SU-DHL-6 (cell line): ENCODE results near the gene GDF7.

Experiments
- H2AFZ ChIP-seq: fragments of 200-600 bp; sonication (generic); 2 replicates; pipeline ENCODE4 v1.6.1; 2014; ENCODE audit warnings: low read depth, mild to moderate bottlenecking, moderate library complexity, mixed read lengths, antibody characterized with exemption, low read length; ENCODE audit not compliant: severe bottlenecking
- H3F3A ChIP-seq: fragments of 200-600 bp; shearing (Covaris generic); 2 replicates; pipeline ENCODE4 v1.6.0; 2016; ENCODE audit warnings: antibody characterized with exemption, mild to moderate bottlenecking; ENCODE audit not compliant: insufficient read depth
- H3K27ac ChIP-seq: fragments of 200-600 bp; sonication (generic); 2 replicates; pipeline ENCODE4 v1.5.1; 2016; ENCODE audit warnings: low read depth, mild to moderate bottlenecking, low read length, moderate library complexity, mixed read lengths
- H3K27me3 ChIP-seq: fragments of 200-600 bp; sonication (generic), shearing (Covaris generic); 2 replicates; pipeline ENCODE4 v1.6.0; 2014; ENCODE audit warnings: mild to moderate bottlenecking, low read length
- H3K36me3 ChIP-seq: fragments of 200-600 bp; sonication (generic); 2 replicates; pipeline ENCODE4 v1.6.1; 2014; ENCODE audit warnings: mild to moderate bottlenecking, low read length, mixed read lengths
- H3K4me2 ChIP-seq: fragments of 300-600, 200-600 bp; shearing (Covaris generic), sonication (generic); 2 replicates; pipeline ENCODE4 v1.6.0; 2014; ENCODE audit warnings: low read length, low read depth, mild to moderate bottlenecking; ENCODE audit not compliant: poor library complexity, severe bottlenecking
- H3K4me3 ChIP-seq: fragments of 200-600 bp; sonication (generic); 2 replicates; pipeline ENCODE4 v1.5.1; 2014; ENCODE audit warnings: antibody characterized with exemption, low read length, mild to moderate bottlenecking, mixed read lengths; ENCODE audit not compliant: insufficient read depth, poor library complexity, severe bottlenecking
- H3K79me2 ChIP-seq: fragments of 200-600 bp; sonication (generic); 2 replicates; pipeline ENCODE4 v1.6.1; 2014; ENCODE audit warnings: mild to moderate bottlenecking, low read length, moderate library complexity; ENCODE audit not compliant: insufficient read depth
- H3K9ac ChIP-seq: fragments of 200-600 bp; sonication (generic); 2 replicates; pipeline ENCODE4 v1.7.0; 2014; ENCODE audit warnings: mild to moderate bottlenecking, low read length
- H3K9me2 ChIP-seq: fragments of 200-600 bp; sonication (generic); replicated peaks from 2 replicates; pipeline ENCODE4 v1.6.1; 2014; ENCODE audit warnings: low read length; ENCODE audit not compliant: insufficient read depth
- H3K9me3 ChIP-seq: fragments of 200-600 bp; sonication (generic); 2 replicates; pipeline ENCODE4 v1.6.1; 2014; ENCODE audit warnings: low read length, mixed read lengths; ENCODE audit not compliant: insufficient read depth
- H4K20me1 ChIP-seq: fragments of 200-600 bp; sonication (generic); 2 replicates; pipeline ENCODE4 v1.6.1; 2014; ENCODE audit warnings: low read depth, mild to moderate bottlenecking, antibody characterized with exemption, low read length, moderate library complexity, mixed read lengths
- CTCF ChIP-seq: fragments of 200-600 bp; sonication (generic); IDR thresholded peaks from one replicate; pipeline ENCODE4 v1.5.1; 2017; ENCODE audit warnings: antibody characterized with exemption, mild to moderate bottlenecking, low read length, moderate library complexity; ENCODE audit not compliant: insufficient read depth, poor library complexity, severe bottlenecking
- EZH2phosphoT487 ChIP-seq: fragments of 200-600 bp; sonication (generic), shearing (Covaris generic); conservative IDR thresholded peaks from 2 replicates; pipeline ENCODE4 v1.6.1; 2018; ENCODE audit warnings: mild to moderate bottlenecking, antibody characterized with exemption, low read length, moderate library complexity, mixed read lengths

The GDF7 gene

DNA sequence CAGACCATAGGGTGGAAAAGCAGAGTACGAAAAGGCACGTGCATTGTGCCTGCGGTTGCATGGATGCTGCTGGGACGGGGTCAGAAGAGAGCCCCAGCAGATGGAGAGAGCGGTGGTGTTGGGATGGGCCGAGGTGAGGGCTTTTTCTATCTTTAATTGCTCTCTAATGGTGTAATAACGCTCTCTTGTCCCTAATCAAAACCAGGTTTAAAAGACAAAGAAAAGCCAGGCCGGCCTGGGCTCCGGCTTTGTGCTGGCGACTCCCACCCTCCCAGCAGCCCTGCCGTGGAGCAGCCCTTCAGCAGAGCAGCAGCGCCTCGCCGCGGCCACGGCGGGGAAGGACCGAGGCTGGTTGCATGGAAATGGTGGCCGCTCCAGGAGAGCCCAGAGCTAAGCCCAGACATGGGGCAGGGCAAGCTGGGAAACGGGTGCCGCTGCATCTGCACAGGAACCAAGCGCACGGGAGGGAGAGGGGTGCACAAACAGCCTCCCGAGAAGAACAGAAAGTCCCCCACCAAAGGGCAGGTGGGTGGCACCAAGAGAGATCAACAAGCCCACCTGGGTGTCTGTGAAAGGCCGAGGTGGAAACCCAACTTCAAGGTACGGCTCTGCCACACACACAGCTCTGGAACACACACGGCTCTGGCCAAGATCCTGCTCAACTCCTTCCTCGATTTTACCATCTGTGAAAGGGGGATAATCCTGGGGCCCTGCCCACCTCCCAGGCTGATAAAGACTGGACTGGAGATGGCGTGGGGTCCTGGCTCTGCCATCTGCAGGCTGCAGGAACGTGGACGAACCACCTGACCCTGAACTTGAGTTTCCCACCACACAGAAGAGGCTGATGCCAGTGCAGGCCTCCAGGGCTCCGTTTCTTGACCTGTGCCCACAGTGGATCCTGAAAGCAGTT lies 31.0 kb upstream of the GDF7 start:
- H4K20me1 ChIP-seq, result no peaks in the 10 kb centered on the region
- H3K4me2 ChIP-seq, result no peak overlapping the region
- H2AFZ ChIP-seq, result no peak overlapping the region
- no peaks in the 10 kb centered on the region for H3K9me3 ChIP-seq
- H3K9ac ChIP-seq, result no peak overlapping the region
- no peak overlapping the region for H3K27ac ChIP-seq
- H3K4me3 ChIP-seq, result no peak overlapping the region
- no peaks in the 10 kb centered on the region for H3K79me2 ChIP-seq
- H3K27me3 ChIP-seq, result no peaks in the 10 kb centered on the region
- H3K36me3 ChIP-seq, result no peaks in the 10 kb centered on the region
- TF ChIP-seq EZH2phosphoT487 (no peak), CTCF (peak; percentile 74)
- H3F3A ChIP-seq, result no peaks in the 10 kb centered on the region
- no peaks in the 10 kb centered on the region for H3K9me2 ChIP-seq

- no peak overlapping the region for H3K27ac ChIP-seq
- H3K4me2 ChIP-seq, result no peak overlapping the region
- H3K79me2 ChIP-seq, result no peaks in the 10 kb centered on the region
Observed at GRCh38 chr2:20637147-20637546, 29.8 kb upstream of the GDF7 start.

GRCh38 chr2:20638014-20638413 lies 28.9 kb upstream of the GDF7 start:
- H3K9ac ChIP-seq, result no peak overlapping the region
- H3K36me3 ChIP-seq, result no peaks in the 10 kb centered on the region
- H3K4me3 ChIP-seq, result no peak overlapping the region
- no peaks in the 10 kb centered on the region for H4K20me1 ChIP-seq
- no peaks in the 10 kb centered on the region for H3K79me2 ChIP-seq
- H3K27me3 ChIP-seq, result no peaks in the 10 kb centered on the region
- TF ChIP-seq EZH2phosphoT487 (no peak), CTCF (no peak)
- no peak overlapping the region for H2AFZ ChIP-seq
- H3K4me2 ChIP-seq, result no peak overlapping the region
- no peak overlapping the region for H3K27ac ChIP-seq
- no peaks in the 10 kb centered on the region for H3K9me2 ChIP-seq
- no peaks in the 10 kb centered on the region for H3K9me3 ChIP-seq
- H3F3A ChIP-seq, result no peaks in the 10 kb centered on the region

More at GRCh38 chr2:20637147-20637546, 29.8 kb upstream of the GDF7 start:
- Histone ChIP-seq H3K4me3 (no peak overlapping the region), H3K36me3 (no peaks in the 10 kb centered on the region), H3K27me3 (no peaks in the 10 kb centered on the region), H3K9ac (no peak overlapping the region), H3K9me3 (no peaks in the 10 kb centered on the region), H3F3A (no peaks in the 10 kb centered on the region), H4K20me1 (no peaks in the 10 kb centered on the region), H2AFZ (no peak overlapping the region), H3K9me2 (no peaks in the 10 kb centered on the region)
- TF ChIP-seq CTCF (no peak), EZH2phosphoT487 (no peak)
